22Rv1 (cell line): Measurements from ENCODE around the gene JMJD1C.

Source experiments
- H3K27ac ChIP-seq: fragments of 450-650 bp; 2 replicates; pipeline ENCODE4 v1.5.1; 2017
- CTCF ChIP-seq: fragments of 450-650 bp; IDR thresholded peaks from 2 replicates; pipeline ENCODE4 v1.5.1; 2017; ENCODE audit warnings: mild to moderate bottlenecking
- ZFX ChIP-seq: fragments of 450-650 bp; IDR thresholded peaks from 2 replicates; pipeline ENCODE4 v1.6.1; 2017; ENCODE audit warnings: antibody characterized with exemption, borderline replicate concordance

The JMJD1C gene

GRCh38 chr10:63429281-63429680 lies 36.5 kb downstream of the JMJD1C start:
- no peak overlapping the region for H3K27ac ChIP-seq
- no peak for TF ChIP-seq ZFX
- TF ChIP-seq CTCF, result no peak

- TF ChIP-seq CTCF (no peak), ZFX (no peak)
- no peak overlapping the region for H3K27ac ChIP-seq
Observed at GRCh38 chr10:63427013-63427412, 38.8 kb downstream of the JMJD1C start.

- H3K27ac ChIP-seq, result no peak overlapping the region
- TF ChIP-seq ZFX (no peak), CTCF (no peak)
Observed at GRCh38 chr10:63425512-63425911, 40.3 kb downstream of the JMJD1C start.

- H3K27ac ChIP-seq, result no peak overlapping the region
- TF ChIP-seq CTCF (no peak), ZFX (no peak)
Observed at GRCh38 chr10:63424576-63424975, 41.2 kb downstream of the JMJD1C start.

- H3K27ac ChIP-seq, result no peak overlapping the region
- TF ChIP-seq ZFX (no peak), CTCF (no peak)
Observed at GRCh38 chr10:63423494-63423893, 42.3 kb downstream of the JMJD1C start.

- TF ChIP-seq ZFX (no peak), CTCF (no peak)
- H3K27ac ChIP-seq, result no peak overlapping the region
Observed at GRCh38 chr10:63421591-63421990, 44.2 kb downstream of the JMJD1C start.

GRCh38 chr10:63416376-63416775 lies 49.4 kb downstream of the JMJD1C start:
- TF ChIP-seq ZFX (no peak), CTCF (no peak)
- no peak overlapping the region for H3K27ac ChIP-seq
